HG03097 (cell line): ENCODE measurements around the gene PRKN.

Experiments used
- ATAC-seq: cut with Tn5 transposase; IDR thresholded peaks from one replicate; pipeline ENCODE4 v1.9.1; 2021; ENCODE audit not compliant: unreplicated experiment, low FRiP score

Gene PRKN

GRCh38 chr6:161658211-161658610, 1069.4 kb downstream of the PRKN start:
- no peak for ATAC-seq

GRCh38 chr6:161654209-161654608, 1073.4 kb downstream of the PRKN start:
- ATAC-seq = no peak

GRCh38 chr6:161651949-161652348, 1075.6 kb downstream of the PRKN start:
- no peak for ATAC-seq

- no peak for ATAC-seq
Measured at GRCh38 chr6:161649841-161650240, 1077.7 kb downstream of the PRKN start.

GRCh38 chr6:161649068-161649467, 1078.5 kb downstream of the PRKN start:
- ATAC-seq = no peak

GRCh38 chr6:161647234-161647633, 1080.3 kb downstream of the PRKN start:
- no peak for ATAC-seq

- no peak for ATAC-seq
Measured at GRCh38 chr6:161644521-161644920, 1083.0 kb downstream of the PRKN start.

- ATAC-seq = no peak
Measured at GRCh38 chr6:161641175-161641574, 1086.4 kb downstream of the PRKN start.

- no peak for ATAC-seq
Measured at GRCh38 chr6:161639772-161640171, 1087.8 kb downstream of the PRKN start.

- ATAC-seq = no peak
Measured at GRCh38 chr6:161637658-161638057, 1089.9 kb downstream of the PRKN start.

GRCh38 chr6:161636882-161637430, 1090.6 kb downstream of the PRKN start:
- no peak for ATAC-seq

GRCh38 chr6:161635975-161636374, 1091.6 kb downstream of the PRKN start:
- ATAC-seq = no peak

- ATAC-seq = no peak
Measured at GRCh38 chr6:161634916-161635315, 1092.7 kb downstream of the PRKN start.

- no peak for ATAC-seq
Measured at GRCh38 chr6:161631676-161632194, 1095.8 kb downstream of the PRKN start.

- ATAC-seq = no peak
Measured at GRCh38 chr6:161630674-161631073, 1096.9 kb downstream of the PRKN start.

GRCh38 chr6:161626132-161626676, 1101.4 kb downstream of the PRKN start:
- no peak for ATAC-seq

- ATAC-seq = no peak
Measured at GRCh38 chr6:161624111-161624510, 1103.5 kb downstream of the PRKN start.

GRCh38 chr6:161622779-161623178, 1104.8 kb downstream of the PRKN start:
- ATAC-seq = no peak

- ATAC-seq = no peak
Measured at GRCh38 chr6:161618831-161619454, 1108.6 kb downstream of the PRKN start.

- ATAC-seq = no peak
Measured at GRCh38 chr6:161613711-161614110, 1113.9 kb downstream of the PRKN start.

- no peak for ATAC-seq
Measured at GRCh38 chr6:161608771-161609170, 1118.8 kb downstream of the PRKN start.

- ATAC-seq = no peak
Measured at GRCh38 chr6:161607696-161608297, 1119.8 kb downstream of the PRKN start.
